ENCODE results near the gene PANK4. TPM values are rescaled to one million over a fixed set of nuclear protein-coding genes. Genes with fewer than 3 reads are reported as not detected.

The PANK4 gene
- total RNA-seq, 1 experiment from 2014 or later = 24.4 TPM

DNA sequence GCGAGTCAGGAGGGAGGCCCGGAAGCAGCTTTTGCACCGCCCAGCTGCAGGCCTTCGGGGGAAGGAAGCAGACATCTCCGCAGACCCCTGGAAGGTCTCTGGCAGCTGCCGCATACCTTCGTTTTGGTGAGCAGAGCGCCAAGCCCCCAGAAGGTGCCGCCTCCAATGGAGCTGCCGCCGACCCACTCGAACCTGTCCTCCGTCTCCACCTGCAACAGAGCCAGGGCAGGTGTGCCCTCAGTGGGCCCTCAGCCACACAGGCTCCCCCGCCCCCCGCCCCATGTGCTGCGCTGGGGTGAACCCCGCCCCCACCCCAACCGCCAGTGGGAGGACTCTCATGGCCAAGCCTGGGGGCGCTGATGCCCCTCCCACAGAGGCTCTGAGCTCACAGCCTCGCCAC is 6.2 kb downstream of the PANK4 start:
- Mint-ChIP-seq H3K9me3 (ENCODE audit: low read depth, unreplicated experiment) (no peaks in the 10 kb centered on the region), H3K4me3 (ENCODE audit: low read depth, unreplicated experiment) (no peak overlapping the region)

DNA sequence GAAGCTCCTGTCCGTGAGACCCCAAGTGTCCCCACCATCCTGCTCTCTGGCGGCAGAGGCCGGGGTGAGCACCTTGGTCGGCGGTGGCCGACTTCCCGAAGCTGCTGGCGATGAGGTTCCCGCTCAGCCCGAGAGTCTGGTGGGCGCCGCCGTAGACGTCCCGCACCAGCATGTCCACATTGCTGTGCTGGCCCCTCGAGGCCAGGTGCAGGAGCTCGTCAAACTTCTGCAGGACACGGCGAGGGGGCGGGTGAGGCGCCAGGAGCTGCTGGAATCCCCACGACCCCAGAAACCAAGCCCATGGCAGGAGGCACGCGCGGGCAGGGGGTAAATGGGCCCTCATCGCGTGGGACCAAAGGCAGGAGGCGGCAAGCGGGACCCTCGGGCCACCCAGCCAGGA is 6.7 kb downstream of the PANK4 start:
- no peak for DNase-seq
- BruUV-seq (replicated peaks) = no TSS peak

More for the DNA sequence above, 6.2 kb downstream of the PANK4 start:
- no TSS peak for BruUV-seq (replicated peaks)
- H3K4me1 Mint-ChIP-seq (ENCODE audit: low read depth, unreplicated experiment) = no peaks in the 10 kb centered on the region
- H3K36me3 Mint-ChIP-seq (ENCODE audit: insufficient read depth, unreplicated experiment) = peaks cover 35% of the 10 kb centered on the region
- H3K27ac Mint-ChIP-seq (ENCODE audit: unreplicated experiment) = no peak overlapping the region
- no peaks in the 10 kb centered on the region for H3K27me3 Mint-ChIP-seq (ENCODE audit: unreplicated experiment)
- TF ChIP-seq, protein P1, sequence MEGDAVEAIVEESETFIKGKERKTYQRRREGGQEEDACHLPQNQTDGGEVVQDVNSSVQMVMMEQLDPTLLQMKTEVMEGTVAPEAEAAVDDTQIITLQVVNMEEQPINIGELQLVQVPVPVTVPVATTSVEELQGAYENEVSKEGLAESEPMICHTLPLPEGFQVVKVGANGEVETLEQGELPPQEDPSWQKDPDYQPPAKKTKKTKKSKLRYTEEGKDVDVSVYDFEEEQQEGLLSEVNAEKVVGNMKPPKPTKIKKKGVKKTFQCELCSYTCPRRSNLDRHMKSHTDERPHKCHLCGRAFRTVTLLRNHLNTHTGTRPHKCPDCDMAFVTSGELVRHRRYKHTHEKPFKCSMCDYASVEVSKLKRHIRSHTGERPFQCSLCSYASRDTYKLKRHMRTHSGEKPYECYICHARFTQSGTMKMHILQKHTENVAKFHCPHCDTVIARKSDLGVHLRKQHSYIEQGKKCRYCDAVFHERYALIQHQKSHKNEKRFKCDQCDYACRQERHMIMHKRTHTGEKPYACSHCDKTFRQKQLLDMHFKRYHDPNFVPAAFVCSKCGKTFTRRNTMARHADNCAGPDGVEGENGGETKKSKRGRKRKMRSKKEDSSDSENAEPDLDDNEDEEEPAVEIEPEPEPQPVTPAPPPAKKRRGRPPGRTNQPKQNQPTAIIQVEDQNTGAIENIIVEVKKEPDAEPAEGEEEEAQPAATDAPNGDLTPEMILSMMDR (IDR thresholded peaks at IDR 0.05; ENCODE audit: unreplicated experiment) = no peak
- intact Hi-C loops (cut with micrococcal nuclease; ENCODE audit: unreplicated experiment) = no loop called here
- no peak for DNase-seq
- CTCF ChIA-PET = no interaction called here

DNA sequence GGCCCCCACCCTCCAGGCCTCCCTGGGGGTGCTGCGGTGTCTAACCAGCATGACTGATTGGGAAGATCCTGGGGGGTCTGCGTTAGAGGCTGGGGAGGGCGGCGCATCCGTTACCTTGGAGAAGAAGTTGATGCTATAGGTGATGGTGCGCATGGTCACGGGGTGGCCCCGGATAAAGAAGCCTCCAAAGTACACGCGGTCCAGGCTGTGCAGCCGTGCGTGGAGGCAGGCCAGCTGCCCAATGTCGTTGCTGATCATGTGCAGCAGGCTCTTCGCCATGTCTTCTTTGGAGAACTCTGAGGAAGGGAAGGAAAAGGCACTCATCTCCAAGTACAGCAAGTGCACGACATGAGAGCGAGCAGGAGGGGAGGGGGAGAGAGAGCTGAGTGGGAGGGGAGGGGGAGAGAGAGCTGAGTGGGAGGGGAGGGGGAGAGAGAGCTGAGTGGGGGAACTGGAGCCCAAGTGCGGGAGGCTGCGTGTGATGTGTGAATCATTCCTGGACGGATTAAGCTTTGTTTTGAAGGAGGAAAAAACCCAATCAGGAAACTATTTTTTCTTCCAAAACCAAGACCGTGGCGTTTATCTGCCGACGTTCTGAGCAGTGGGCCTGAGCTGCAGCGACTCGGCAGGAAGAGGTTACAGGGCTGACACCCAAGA is 7.2 kb downstream of the PANK4 start:
- CTCF ChIA-PET = interaction anchor here (0.7 kb wide), 1 partner anchor 367 kb away, joined by 5 read pairs; no protein-coding TSS in a partner anchor
- Mint-ChIP-seq H3K36me3 (ENCODE audit: insufficient read depth, unreplicated experiment) (peaks cover 31% of the 10 kb centered on the region), H3K4me1 (ENCODE audit: low read depth, unreplicated experiment) (no peaks in the 10 kb centered on the region), H3K27ac (ENCODE audit: unreplicated experiment) (no peak overlapping the region), H3K9me3 (ENCODE audit: low read depth, unreplicated experiment) (no peaks in the 10 kb centered on the region), H3K27me3 (ENCODE audit: unreplicated experiment) (no peaks in the 10 kb centered on the region), H3K4me3 (ENCODE audit: low read depth, unreplicated experiment) (no peak overlapping the region)
- no peak for DNase-seq
- intact Hi-C loops (cut with micrococcal nuclease; ENCODE audit: unreplicated experiment) = no loop called here
- TF ChIP-seq, protein P1 (IDR thresholded peaks at IDR 0.05; ENCODE audit: unreplicated experiment) = no peak
- no TSS peak for BruUV-seq (replicated peaks)

More for the DNA sequence above, 6.7 kb downstream of the PANK4 start:
- Mint-ChIP-seq H3K4me3 (ENCODE audit: low read depth, unreplicated experiment) (no peak overlapping the region), H3K27ac (ENCODE audit: unreplicated experiment) (no peak overlapping the region), H3K9me3 (ENCODE audit: low read depth, unreplicated experiment) (no peaks in the 10 kb centered on the region), H3K36me3 (ENCODE audit: insufficient read depth, unreplicated experiment) (peaks cover 31% of the 10 kb centered on the region), H3K4me1 (ENCODE audit: low read depth, unreplicated experiment) (no peaks in the 10 kb centered on the region), H3K27me3 (ENCODE audit: unreplicated experiment) (no peaks in the 10 kb centered on the region)
- TF ChIP-seq, protein P1 (IDR thresholded peaks at IDR 0.05; ENCODE audit: unreplicated experiment) = no peak
- intact Hi-C loops (cut with micrococcal nuclease; ENCODE audit: unreplicated experiment) = no loop called here
- CTCF ChIA-PET = interaction anchor here (0.7 kb wide), 1 partner anchor 368 kb away, joined by 5 read pairs; no protein-coding TSS in a partner anchor

DNA sequence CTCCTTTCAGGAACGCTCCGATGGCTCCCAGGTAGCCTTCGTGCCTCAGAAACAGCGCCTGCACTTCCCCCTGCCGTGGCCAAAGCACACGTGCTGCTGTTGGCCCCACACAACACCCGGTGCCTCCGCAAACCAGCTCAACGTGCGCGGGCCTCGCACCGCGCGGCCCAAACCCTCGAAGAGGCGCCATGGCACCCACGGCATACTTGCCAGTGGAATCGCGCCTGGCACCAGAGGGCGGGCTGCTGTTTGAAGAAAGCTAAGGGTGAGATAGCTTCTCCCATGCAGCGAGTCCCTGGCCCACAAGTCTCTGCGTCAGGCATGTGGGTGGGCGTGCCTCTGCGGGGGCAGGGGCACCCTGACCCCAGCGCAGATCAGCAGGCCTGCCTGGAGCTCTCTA is 7.9 kb downstream of the PANK4 start:
- Mint-ChIP-seq H3K36me3 (ENCODE audit: insufficient read depth, unreplicated experiment) (peaks cover 31% of the 10 kb centered on the region), H3K9me3 (ENCODE audit: low read depth, unreplicated experiment) (no peaks in the 10 kb centered on the region)
- CTCF ChIA-PET = no interaction called here

More for the DNA sequence above, 7.9 kb downstream of the PANK4 start:
- H3K27ac Mint-ChIP-seq (ENCODE audit: unreplicated experiment) = no peak overlapping the region
- H3K27me3 Mint-ChIP-seq (ENCODE audit: unreplicated experiment) = no peaks in the 10 kb centered on the region
- no peak for DNase-seq
- no peaks in the 10 kb centered on the region for H3K4me1 Mint-ChIP-seq (ENCODE audit: low read depth, unreplicated experiment)
- H3K4me3 Mint-ChIP-seq (ENCODE audit: low read depth, unreplicated experiment) = no peak overlapping the region
- TF ChIP-seq, protein P1 (IDR thresholded peaks at IDR 0.05; ENCODE audit: unreplicated experiment) = no peak
- no TSS peak for BruUV-seq (replicated peaks)
- intact Hi-C loops (cut with micrococcal nuclease; ENCODE audit: unreplicated experiment) = no loop called here
